Measurements from ENCODE around the gene CDC42BPB.

CDC42BPB gene

DNA sequence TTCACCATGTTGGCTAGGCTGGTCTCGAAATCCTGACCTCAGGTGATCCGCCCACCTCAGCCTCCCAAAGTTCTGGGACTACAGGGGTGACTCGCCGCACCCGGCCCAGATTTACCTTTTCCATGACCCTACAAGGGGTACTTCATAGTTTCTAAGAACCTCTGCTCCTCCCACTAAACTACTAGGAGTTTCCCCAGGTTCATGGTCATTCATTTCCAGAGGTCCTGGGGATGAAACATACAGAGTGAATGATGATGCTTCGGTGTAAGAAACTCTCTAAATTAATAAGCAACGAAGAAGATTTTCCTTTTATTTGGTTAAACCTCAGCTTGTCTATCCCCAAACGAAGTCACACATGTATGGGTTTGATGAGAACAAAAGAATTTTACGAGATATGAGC, 77.9 kb downstream of the CDC42BPB start:
- no peak overlapping the region for H3K27ac ChIP-seq (ENCODE audit: low read length)
- H3K36me3 ChIP-seq (ENCODE audit: control insufficient read depth, insufficient read depth, low read length): peaks cover 17% of the 10 kb centered on the region
- H3K4me3 ChIP-seq (ENCODE audit: low read length): no peak overlapping the region
- no peaks in the 10 kb centered on the region for H3K4me1 ChIP-seq (ENCODE audit: control insufficient read depth, insufficient read depth, low read length)
- H3K9me3 ChIP-seq (ENCODE audit: control insufficient read depth, insufficient read depth, low read length): no peaks in the 10 kb centered on the region
- H3K27me3 ChIP-seq (ENCODE audit: control insufficient read depth, insufficient read depth, low read length): no peaks in the 10 kb centered on the region
- no peak for DNase-seq (ENCODE audit: low read depth, low spot score)
- WGBS (ENCODE audit: insufficient coverage, insufficient read length): no CpG with 5 or more reads among the region's 9 CpGs

- Histone ChIP-seq H3K27ac (ENCODE audit: low read length) (no peak overlapping the region), H3K4me3 (ENCODE audit: low read length) (no peak overlapping the region), H3K9me3 (ENCODE audit: control insufficient read depth, insufficient read depth, low read length) (no peaks in the 10 kb centered on the region), H3K4me1 (ENCODE audit: control insufficient read depth, insufficient read depth, low read length) (no peaks in the 10 kb centered on the region), H3K27me3 (ENCODE audit: control insufficient read depth, insufficient read depth, low read length) (no peaks in the 10 kb centered on the region), H3K36me3 (ENCODE audit: control insufficient read depth, insufficient read depth, low read length) (peaks cover 23% of the 10 kb centered on the region)
- no CpG with 5 or more reads among the region's 8 CpGs for WGBS (ENCODE audit: insufficient coverage, insufficient read length)
- no peak for DNase-seq (ENCODE audit: low read depth, low spot score)
Measured at GRCh38 chr14:102977475-102977874, 79.9 kb downstream of the CDC42BPB start.

GRCh38 chr14:102975662-102976061, 81.7 kb downstream of the CDC42BPB start:
- H3K27me3 ChIP-seq (ENCODE audit: control insufficient read depth, insufficient read depth, low read length): no peaks in the 10 kb centered on the region
- H3K4me1 ChIP-seq (ENCODE audit: control insufficient read depth, insufficient read depth, low read length): no peaks in the 10 kb centered on the region
- peaks cover 23% of the 10 kb centered on the region for H3K36me3 ChIP-seq (ENCODE audit: control insufficient read depth, insufficient read depth, low read length)
- WGBS (ENCODE audit: insufficient coverage, insufficient read length): no CpG with 5 or more reads among the region's 17 CpGs
- H3K27ac ChIP-seq (ENCODE audit: low read length): no peak overlapping the region
- no peak for DNase-seq (ENCODE audit: low read depth, low spot score)
- no peaks in the 10 kb centered on the region for H3K9me3 ChIP-seq (ENCODE audit: control insufficient read depth, insufficient read depth, low read length)
- H3K4me3 ChIP-seq (ENCODE audit: low read length): no peak overlapping the region

- Histone ChIP-seq H3K4me3 (ENCODE audit: low read length) (no peak overlapping the region), H3K27me3 (ENCODE audit: control insufficient read depth, insufficient read depth, low read length) (no peaks in the 10 kb centered on the region), H3K4me1 (ENCODE audit: control insufficient read depth, insufficient read depth, low read length) (no peaks in the 10 kb centered on the region), H3K9me3 (ENCODE audit: control insufficient read depth, insufficient read depth, low read length) (no peaks in the 10 kb centered on the region), H3K27ac (ENCODE audit: low read length) (no peak overlapping the region), H3K36me3 (ENCODE audit: control insufficient read depth, insufficient read depth, low read length) (peaks cover 31% of the 10 kb centered on the region)
- no peak for DNase-seq (ENCODE audit: low read depth, low spot score)
- no CpG with 5 or more reads among the region's 22 CpGs for WGBS (ENCODE audit: insufficient coverage, insufficient read length)
Measured at GRCh38 chr14:102973706-102974285, 83.6 kb downstream of the CDC42BPB start.

DNA sequence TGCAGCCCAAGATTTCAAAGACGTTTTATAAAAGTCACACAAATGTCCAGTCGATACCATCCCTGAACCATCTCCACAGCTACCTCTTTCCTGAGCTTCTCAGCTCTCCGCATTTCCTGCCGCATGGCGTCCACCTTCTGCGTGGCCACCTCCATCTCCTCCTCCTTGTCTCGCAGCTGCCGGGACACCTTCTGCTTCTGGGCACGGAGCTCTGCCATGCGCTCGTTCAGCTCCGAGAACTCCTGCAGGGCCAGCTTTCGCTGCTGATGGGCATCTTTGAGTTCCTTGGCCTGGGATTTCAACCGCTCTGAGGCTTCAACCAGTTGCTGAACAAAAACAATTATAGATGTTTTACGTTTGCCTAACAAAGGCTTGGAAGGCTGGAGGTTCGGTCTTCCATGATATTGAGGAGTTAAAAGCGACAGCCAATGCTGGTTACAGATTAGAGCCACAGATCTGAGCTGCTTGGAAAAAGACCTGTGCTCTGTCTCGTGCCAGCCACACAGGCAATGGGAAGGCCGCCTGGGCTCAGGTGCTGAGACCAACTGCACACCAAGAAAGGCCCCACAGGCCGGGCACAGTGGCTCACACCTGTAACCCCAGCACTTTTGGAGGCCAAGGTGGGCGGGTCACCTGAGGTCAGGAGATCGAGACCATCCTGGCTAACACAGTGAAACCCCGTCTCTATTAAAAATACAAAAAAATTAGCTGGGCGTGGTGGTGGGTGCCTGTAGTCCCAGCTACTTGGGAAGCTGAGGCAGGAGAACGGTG, 85.3 kb downstream of the CDC42BPB start:
- H3K4me3 ChIP-seq (ENCODE audit: low read length): no peak overlapping the region
- no peak for DNase-seq (ENCODE audit: low read depth, low spot score)
- H3K36me3 ChIP-seq (ENCODE audit: control insufficient read depth, insufficient read depth, low read length): peaks cover 36% of the 10 kb centered on the region
- no peaks in the 10 kb centered on the region for H3K27me3 ChIP-seq (ENCODE audit: control insufficient read depth, insufficient read depth, low read length)
- no peaks in the 10 kb centered on the region for H3K4me1 ChIP-seq (ENCODE audit: control insufficient read depth, insufficient read depth, low read length)
- no peak overlapping the region for H3K27ac ChIP-seq (ENCODE audit: low read length)
- no CpG with 5 or more reads among the region's 25 CpGs for WGBS (ENCODE audit: insufficient coverage, insufficient read length)
- no peaks in the 10 kb centered on the region for H3K9me3 ChIP-seq (ENCODE audit: control insufficient read depth, insufficient read depth, low read length)

DNA sequence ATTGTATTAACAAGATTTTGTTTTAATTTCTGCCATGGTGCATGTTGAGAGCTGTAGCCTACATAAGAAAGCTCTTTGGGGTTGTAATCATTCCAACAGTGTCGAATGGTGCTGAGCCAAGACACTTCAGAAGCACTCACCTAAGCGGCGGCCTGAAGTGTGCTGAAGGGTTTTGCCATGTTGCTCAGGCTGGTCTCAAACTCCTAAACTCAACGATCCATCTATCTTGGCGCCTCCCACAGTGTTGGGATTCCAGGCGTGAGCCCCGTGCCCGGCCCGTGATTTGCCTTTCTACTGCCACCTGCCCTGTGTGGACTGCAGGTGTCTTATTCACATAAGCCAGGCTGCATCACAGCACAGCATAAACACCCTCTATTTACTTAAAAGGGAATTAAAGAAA, 86.0 kb downstream of the CDC42BPB start:
- no peaks in the 10 kb centered on the region for H3K9me3 ChIP-seq (ENCODE audit: control insufficient read depth, insufficient read depth, low read length)
- WGBS (ENCODE audit: insufficient coverage, insufficient read length): no CpG with 5 or more reads among the region's 9 CpGs
- H3K36me3 ChIP-seq (ENCODE audit: control insufficient read depth, insufficient read depth, low read length): peaks cover 33% of the 10 kb centered on the region
- H3K4me1 ChIP-seq (ENCODE audit: control insufficient read depth, insufficient read depth, low read length): no peaks in the 10 kb centered on the region
- H3K27ac ChIP-seq (ENCODE audit: low read length): no peak overlapping the region
- H3K27me3 ChIP-seq (ENCODE audit: control insufficient read depth, insufficient read depth, low read length): no peaks in the 10 kb centered on the region
- no peak overlapping the region for H3K4me3 ChIP-seq (ENCODE audit: low read length)
- no peak for DNase-seq (ENCODE audit: low read depth, low spot score)

- Histone ChIP-seq H3K36me3 (ENCODE audit: control insufficient read depth, insufficient read depth, low read length) (peaks cover 32% of the 10 kb centered on the region), H3K4me3 (ENCODE audit: low read length) (no peak overlapping the region), H3K27ac (ENCODE audit: low read length) (no peak overlapping the region), H3K27me3 (ENCODE audit: control insufficient read depth, insufficient read depth, low read length) (no peaks in the 10 kb centered on the region), H3K9me3 (ENCODE audit: control insufficient read depth, insufficient read depth, low read length) (no peaks in the 10 kb centered on the region), H3K4me1 (ENCODE audit: control insufficient read depth, insufficient read depth, low read length) (no peaks in the 10 kb centered on the region)
- DNase-seq (ENCODE audit: low read depth, low spot score): no peak
- WGBS (ENCODE audit: insufficient coverage, insufficient read length): no CpG with 5 or more reads among the region's 10 CpGs
Measured at GRCh38 chr14:102970496-102970895, 86.9 kb downstream of the CDC42BPB start.

DNA sequence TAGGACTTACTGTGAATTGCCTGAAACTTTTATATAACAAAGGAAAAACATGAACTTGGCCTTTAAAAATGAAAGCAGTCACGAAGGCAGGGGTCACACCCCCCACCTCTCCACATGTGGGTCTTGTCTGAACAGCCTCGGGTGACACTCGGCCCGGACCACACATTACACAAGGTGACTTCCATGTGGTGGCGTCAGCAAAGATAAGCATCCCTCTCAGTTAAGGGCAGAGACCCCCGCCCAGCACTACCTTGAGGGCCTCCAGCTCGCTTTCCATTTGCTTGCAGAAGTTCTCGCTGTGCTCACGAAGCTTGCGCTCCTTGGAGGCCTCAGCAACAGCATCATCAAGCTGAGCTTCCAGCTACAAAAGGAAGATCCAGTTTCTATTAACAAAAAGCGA, 87.4 kb downstream of the CDC42BPB start:
- peaks cover 32% of the 10 kb centered on the region for H3K36me3 ChIP-seq (ENCODE audit: control insufficient read depth, insufficient read depth, low read length)
- no peaks in the 10 kb centered on the region for H3K4me1 ChIP-seq (ENCODE audit: control insufficient read depth, insufficient read depth, low read length)
- no CpG with 5 or more reads among the region's 11 CpGs for WGBS (ENCODE audit: insufficient coverage, insufficient read length)
- no peak overlapping the region for H3K4me3 ChIP-seq (ENCODE audit: low read length)
- no peaks in the 10 kb centered on the region for H3K9me3 ChIP-seq (ENCODE audit: control insufficient read depth, insufficient read depth, low read length)
- no peaks in the 10 kb centered on the region for H3K27me3 ChIP-seq (ENCODE audit: control insufficient read depth, insufficient read depth, low read length)
- no peak for DNase-seq (ENCODE audit: low read depth, low spot score)
- no peak overlapping the region for H3K27ac ChIP-seq (ENCODE audit: low read length)

GRCh38 chr14:102969060-102969791, 88.1 kb downstream of the CDC42BPB start:
- Histone ChIP-seq H3K4me3 (ENCODE audit: low read length) (no peak overlapping the region), H3K9me3 (ENCODE audit: control insufficient read depth, insufficient read depth, low read length) (no peaks in the 10 kb centered on the region), H3K36me3 (ENCODE audit: control insufficient read depth, insufficient read depth, low read length) (peaks cover 34% of the 10 kb centered on the region), H3K27ac (ENCODE audit: low read length) (no peak overlapping the region), H3K4me1 (ENCODE audit: control insufficient read depth, insufficient read depth, low read length) (no peaks in the 10 kb centered on the region), H3K27me3 (ENCODE audit: control insufficient read depth, insufficient read depth, low read length) (no peaks in the 10 kb centered on the region)
- no peak for DNase-seq (ENCODE audit: low read depth, low spot score)
- WGBS (ENCODE audit: insufficient coverage, insufficient read length): no CpG with 5 or more reads among the region's 26 CpGs

DNA sequence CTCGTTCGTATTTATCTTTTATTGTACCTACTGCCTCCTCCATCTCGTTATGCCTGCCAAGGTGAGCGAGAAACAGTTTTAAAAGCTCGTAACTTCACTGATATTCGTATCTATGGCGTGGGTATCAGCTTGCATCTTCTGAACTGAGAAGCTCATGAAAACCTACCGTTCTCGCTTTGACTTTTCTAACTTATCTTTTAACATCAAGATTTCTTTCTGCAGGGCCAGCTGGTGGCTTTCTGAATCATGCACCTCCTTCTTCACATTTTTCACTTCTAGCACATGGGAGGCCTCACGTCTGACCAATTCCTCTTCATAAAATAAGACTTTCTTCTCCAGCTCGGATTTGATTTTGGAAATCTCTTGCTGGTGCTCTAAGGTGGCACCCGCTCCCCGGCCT, 89.0 kb downstream of the CDC42BPB start:
- Histone ChIP-seq H3K4me1 (ENCODE audit: control insufficient read depth, insufficient read depth, low read length) (no peaks in the 10 kb centered on the region), H3K27me3 (ENCODE audit: control insufficient read depth, insufficient read depth, low read length) (no peaks in the 10 kb centered on the region), H3K4me3 (ENCODE audit: low read length) (no peak overlapping the region), H3K36me3 (ENCODE audit: control insufficient read depth, insufficient read depth, low read length) (peaks cover 31% of the 10 kb centered on the region), H3K27ac (ENCODE audit: low read length) (no peak overlapping the region), H3K9me3 (ENCODE audit: control insufficient read depth, insufficient read depth, low read length) (no peaks in the 10 kb centered on the region)
- whole genome bisulfite sequencing (ENCODE audit: insufficient coverage, insufficient read length): 100% methylated on average over 2 of the region's 13 CpGs
- no peak for DNase-seq (ENCODE audit: low read depth, low spot score)
